ENCODE measurements around the gene ANXA4. TPM values are rescaled to one million over a fixed set of nuclear protein-coding genes. Genes with fewer than 3 reads are reported as not detected.

ANXA4 gene
- total RNA-seq, 1 donor from 2014 or later: 30.6 TPM

GRCh38 chr2:69817729-69818501 is 76.0 kb downstream of the ANXA4 start:
- no peak for DNase-seq
- H3K4me1 ChIP-seq: peaks cover 19% of the 10 kb centered on the region
- no peak overlapping the region for H3K27ac ChIP-seq (replicated peaks)
- H3K27me3 ChIP-seq (ENCODE audit: low read depth): no peaks in the 10 kb centered on the region
- no peaks in the 10 kb centered on the region for H3K9me3 ChIP-seq (replicated peaks)
- intact Hi-C loops (cut with micrococcal nuclease): loop anchor here (2.0 kb wide), 1 partner anchor 93 kb away; no protein-coding TSS in a partner anchor
- TF ChIP-seq CTCF (IDR thresholded peaks at IDR 0.05; ENCODE audit: borderline replicate concordance): no peak
- H3K36me3 ChIP-seq: peaks cover 27% of the 10 kb centered on the region
- H3K4me3 ChIP-seq: no peak overlapping the region

- intact Hi-C loops (cut with micrococcal nuclease): no loop called here
- Histone ChIP-seq H3K27ac (replicated peaks) (no peak overlapping the region), H3K27me3 (ENCODE audit: low read depth) (no peaks in the 10 kb centered on the region), H3K9me3 (replicated peaks) (no peaks in the 10 kb centered on the region), H3K36me3 (no peaks in the 10 kb centered on the region), H3K4me3 (no peak overlapping the region), H3K4me1 (peaks cover 43% of the 10 kb centered on the region)
- no peak for TF ChIP-seq CTCF (IDR thresholded peaks at IDR 0.05; ENCODE audit: borderline replicate concordance)
- DNase-seq: no peak
These were observed 86.0 kb downstream of the ANXA4 start for GRCh38 chr2:69827796-69828540.

GRCh38 chr2:69828938-69829255 is 87.0 kb downstream of the ANXA4 start:
- no peaks in the 10 kb centered on the region for H3K9me3 ChIP-seq (replicated peaks)
- no peak for TF ChIP-seq CTCF (IDR thresholded peaks at IDR 0.05; ENCODE audit: borderline replicate concordance)
- no peaks in the 10 kb centered on the region for H3K27me3 ChIP-seq (ENCODE audit: low read depth)
- H3K36me3 ChIP-seq: no peaks in the 10 kb centered on the region
- intact Hi-C loops (cut with micrococcal nuclease): no loop called here
- H3K4me3 ChIP-seq: peak overlapping the region; percentile 91
- DNase-seq: no peak
- peaks cover 43% of the 10 kb centered on the region for H3K4me1 ChIP-seq
- peak overlapping the region; percentile 93 for H3K27ac ChIP-seq (replicated peaks)

GRCh38 chr2:69829256-69830044 is 87.5 kb downstream of the ANXA4 start, which contains the start of gene GMCL1:
GMCL1 (plus strand) TSS chr2:69829660; CDS start chr2:69829893, 233 bp downstream.
- H3K36me3 ChIP-seq: no peaks in the 10 kb centered on the region
- no peak for TF ChIP-seq CTCF (IDR thresholded peaks at IDR 0.05; ENCODE audit: borderline replicate concordance)
- intact Hi-C loops (cut with micrococcal nuclease): no loop called here
- H3K27me3 ChIP-seq (ENCODE audit: low read depth): no peaks in the 10 kb centered on the region
- no peaks in the 10 kb centered on the region for H3K9me3 ChIP-seq (replicated peaks)
- H3K4me1 ChIP-seq: peaks cover 43% of the 10 kb centered on the region
- peak within 1 kb of the TSS; percentile 91 for H3K4me3 ChIP-seq
- peak; percentile 97 for DNase-seq
- H3K27ac ChIP-seq (replicated peaks): peak within 1 kb of the TSS; percentile 93

Measured in left ventricle myocardium inferior (tissue), 1 donor.